HCT116 (cell line): ENCODE measurements around the gene MCEE. TPM values are rescaled to one million over a fixed set of nuclear protein-coding genes. Genes with fewer than 3 reads are reported as not detected.

Experiments used
- ATAC-seq: fragments of 200-7000 bp; cut with Tn5 transposase; 2 replicates; pipeline ENCODE4 v1.9.1; 2020; ENCODE audit warnings: mild to moderate bottlenecking, moderate library complexity
- BruUV-seq: library from RNA; stranded (reverse); fragments of 400-500 nt; replicated peaks from 2 replicates; lab custom pipeline; 2021; lab: Mats Ljungman, UMichigan
- CTCF ChIA-PET: fragments of 300-600 bp; sonication (Branson Sonifier 250); formaldehyde crosslinking; loops from one replicate; lab custom pipeline; 2021; ENCODE audit warnings: antibody characterized with exemption; lab: Charles Lee
- POLR2A ChIA-PET: fragments of 300-600, 350-600 bp; sonication (Branson Sonifier 250); formaldehyde crosslinking; loops from one replicate; lab custom pipeline; 2021; ENCODE audit warnings: antibody characterized with exemption; lab: Charles Lee
- RAD21 ChIA-PET, 2 experiments: fragments of 300-600 bp; sonication (Branson Sonifier 250); formaldehyde crosslinking; loops; one replicate each; lab custom pipeline; 2023; ENCODE audit warnings: low total read pairs in 2 of 2; ENCODE audit not compliant: uncharacterized antibody in 2 of 2, unreplicated experiment in 2 of 2, low non-redundant PET in 1 of 2; lab: Charles Lee
- DNase-seq: peaks from one replicate; pipeline ENCODE4 v3.0.0-alpha.2; 2010; ENCODE audit warnings: low read depth, low spot score
- H2AFZ ChIP-seq: fragments of 200-600 bp; shearing (Covaris generic), sonication (generic); 2 replicates; pipeline ENCODE4 v1.6.1; 2017; ENCODE audit warnings: low read depth, mixed run types, mixed read lengths, antibody characterized with exemption, low read length; ENCODE audit not compliant: poor library complexity, severe bottlenecking
- H3K27ac ChIP-seq: 2 replicates; pipeline ENCODE4 v1.5.1; 2012; ENCODE audit warnings: low read depth, low read length
- H3K27me3 ChIP-seq: fragments of 200-600 bp; sonication (generic); 2 replicates; pipeline ENCODE4 v1.6.1; 2016; ENCODE audit warnings: mixed run types, low read length, mixed read lengths; ENCODE audit not compliant: insufficient read depth
- H3K36me3 ChIP-seq, 2 experiments: fragments of 200-500 bp in 1 of 2; fragments of 200-600 bp in 1 of 2; sonication (Bioruptor generic) in 1 of 2; sonication (generic) in 1 of 2; 2 replicates each; pipeline versions ENCODE4 v1.5.1 to v1.6.1; 2014 to 2016; ENCODE audit warnings: low read length in 2 of 2, inconsistent platforms in 1 of 2, mixed read lengths in 1 of 2, mixed run types in 1 of 2; ENCODE audit not compliant: insufficient read depth in 2 of 2, control insufficient read depth in 1 of 2
- H3K4me1 ChIP-seq, 2 experiments: fragments of 200-600 bp in 1 of 2; sonication (generic) in 1 of 2; 2 replicates each; pipeline versions ENCODE4 v1.5.1 to v1.6.1; 2012 to 2017; ENCODE audit warnings: low read length in 2 of 2, inconsistent platforms in 1 of 2, mild to moderate bottlenecking in 1 of 2, mixed read lengths in 1 of 2, mixed run types in 1 of 2, moderate library complexity in 1 of 2; ENCODE audit not compliant: insufficient read depth in 2 of 2, control insufficient read depth in 1 of 2
- H3K4me2 ChIP-seq: fragments of 200-600 bp; sonication (generic); 2 replicates; pipeline ENCODE4 v1.6.1; 2017; ENCODE audit warnings: mixed run types, low read length, mixed read lengths
- H3K4me3 ChIP-seq, 2 experiments: fragments of 200-600 bp in 1 of 2; sonication (generic) in 1 of 2; replicated peaks in 1 of 2; 2 replicates each; pipeline ENCODE4 v1.5.1; 2011 to 2016; ENCODE audit warnings: low read length in 2 of 2, control low read depth in 1 of 2, low read depth in 1 of 2, mild to moderate bottlenecking in 1 of 2, mixed read lengths in 1 of 2, mixed run types in 1 of 2
- H3K79me2 ChIP-seq: fragments of 200-600 bp; sonication (generic); 2 replicates; pipeline ENCODE4 v1.6.1; 2017; ENCODE audit warnings: mild to moderate bottlenecking, mixed run types, low read length, moderate library complexity, mixed read lengths; ENCODE audit not compliant: insufficient read depth
- H3K9ac ChIP-seq: fragments of 200-600 bp; sonication (generic); 2 replicates; pipeline ENCODE4 v1.6.1; 2016; ENCODE audit warnings: low read length, mixed read lengths
- H3K9me2 ChIP-seq: fragments of 200-600 bp; sonication (generic), shearing (Covaris generic); 2 replicates; pipeline ENCODE4 v1.6.1; 2017; ENCODE audit warnings: mixed run types, mild to moderate bottlenecking, moderate library complexity; ENCODE audit not compliant: insufficient read depth
- H3K9me3 ChIP-seq, 2 experiments: fragments of 200-500 bp in 1 of 2; fragments of 200-600 bp in 1 of 2; sonication (Bioruptor generic) in 1 of 2; sonication (generic) in 1 of 2; 2 replicates each; pipeline ENCODE4 v1.6.1; 2014 to 2017; ENCODE audit warnings: low read length in 2 of 2, mixed read lengths in 2 of 2, inconsistent platforms in 1 of 2, low read depth in 1 of 2, mild to moderate bottlenecking in 1 of 2, mixed run types in 1 of 2, moderate library complexity in 1 of 2; ENCODE audit not compliant: control insufficient read depth in 1 of 2, insufficient read depth in 1 of 2
- H4K20me1 ChIP-seq: fragments of 200-600 bp; sonication (generic), shearing (Covaris generic); 2 replicates; pipeline ENCODE4 v1.6.1; 2017; ENCODE audit warnings: mixed run types, mild to moderate bottlenecking, moderate library complexity; ENCODE audit not compliant: insufficient read depth
- CBX3 ChIP-seq: IDR thresholded peaks from 2 replicates; pipeline ENCODE4 v1.6.1; 2012; ENCODE audit warnings: low read depth
- CEBPB ChIP-seq: IDR thresholded peaks from 2 replicates; pipeline ENCODE4 v1.6.1; 2012; ENCODE audit warnings: low read depth
- CTCF ChIP-seq, 3 experiments: fragments of 200-600 bp in 1 of 3; sonication (generic) in 1 of 3; IDR thresholded peaks in 2 of 3; conservative IDR thresholded peaks in 1 of 3; 2 replicates each; pipeline ENCODE4 v1.5.1; 2012 to 2017; ENCODE audit warnings: low read depth in 2 of 3, low read length in 2 of 3, antibody characterized with exemption in 1 of 3, borderline replicate concordance in 1 of 3, control low read depth in 1 of 3, mild to moderate bottlenecking in 1 of 3, mixed read lengths in 1 of 3, mixed run types in 1 of 3, moderate library complexity in 1 of 3; ENCODE audit not compliant: insufficient read depth in 1 of 3
- EGR1 ChIP-seq: IDR thresholded peaks from 2 replicates; pipeline ENCODE4 v1.6.1; 2012; ENCODE audit warnings: low read depth
- ELF1 ChIP-seq: IDR thresholded peaks from 2 replicates; pipeline ENCODE4 v1.6.1; 2012; ENCODE audit warnings: low read depth, borderline replicate concordance
- EZH2 ChIP-seq: fragments of 200-600 bp; sonication (generic); IDR thresholded peaks from 2 replicates; pipeline ENCODE4 v1.6.1; 2017; ENCODE audit warnings: antibody characterized with exemption, mixed run types
- EZH2phosphoT487 ChIP-seq: fragments of 200-600 bp; IDR thresholded peaks from 2 replicates; pipeline ENCODE4 v1.6.1; 2018; ENCODE audit warnings: antibody characterized with exemption, borderline replicate concordance
- FOSL1 ChIP-seq: IDR thresholded peaks from 2 replicates; pipeline ENCODE4 v1.6.1; 2012; ENCODE audit warnings: low read depth
- JUND ChIP-seq: IDR thresholded peaks from 2 replicates; pipeline ENCODE4 v1.6.1; 2012
- MAX ChIP-seq: IDR thresholded peaks from 2 replicates; pipeline ENCODE4 v1.6.1; 2012
- RAD21 ChIP-seq: IDR thresholded peaks from 2 replicates; pipeline ENCODE4 v1.6.1; 2012; ENCODE audit warnings: low read depth, mild to moderate bottlenecking
- SIN3A ChIP-seq: IDR thresholded peaks from 2 replicates; pipeline ENCODE4 v1.6.1; 2012; ENCODE audit warnings: low read depth
- SP1 ChIP-seq: IDR thresholded peaks from 2 replicates; pipeline ENCODE4 v1.6.1; 2012; ENCODE audit warnings: low read depth
- SRF ChIP-seq: IDR thresholded peaks from 2 replicates; pipeline ENCODE4 v1.6.1; 2012; ENCODE audit warnings: low read depth
- TCF7L2 ChIP-seq: IDR thresholded peaks from 2 replicates; pipeline ENCODE4 v1.7.0; 2011; ENCODE audit warnings: borderline replicate concordance, inconsistent platforms; ENCODE audit not compliant: insufficient read depth, insufficient read length; ENCODE audit errors: extremely low read depth
- YY1 ChIP-seq: IDR thresholded peaks from 2 replicates; pipeline ENCODE4 v1.6.1; 2011; ENCODE audit warnings: low read length, low read depth, moderate library complexity, mild to moderate bottlenecking; ENCODE audit not compliant: insufficient replicate concordance; ENCODE audit errors: extremely low read depth
- ZBTB33 ChIP-seq: IDR thresholded peaks from 2 replicates; pipeline ENCODE4 v1.6.1; 2011; ENCODE audit warnings: mild to moderate bottlenecking, low read length, moderate library complexity; ENCODE audit not compliant: insufficient replicate concordance; ENCODE audit errors: extremely low read depth
- ZFX ChIP-seq: fragments of 450-650 bp; IDR thresholded peaks from 2 replicates; pipeline ENCODE4 v1.6.1; 2017
- intact Hi-C: fragments of 100-400 bp; cut with micrococcal nuclease; formaldehyde crosslinking; loops from 2 replicates; pipeline ENCODE4 v1.10.0; 2022
- total RNA-seq: library from RNA; stranded (reverse); gene quantifications from one replicate; pipeline ENCODE4 v1.2.1, GENCODE V29; 2021; ENCODE audit not compliant: unreplicated experiment

Gene MCEE
- total RNA-seq, 1 experiment from 2014 or later: 9.0 TPM

- TF ChIP-seq ZBTB33 (no peak), FOSL1 (no peak), SRF (no peak), ELF1 (no peak), EZH2phosphoT487 (no peak), CBX3 (no peak), TCF7L2 (no peak)
- TF ChIP-seq, all 23 proteins: peak for 0
Measured at GRCh38 chr2:71121479-71121878, 8.6 kb downstream of the MCEE start (continued).

GRCh38 chr2:71120195-71120594 is 9.8 kb downstream of the MCEE start:
- intact Hi-C loops: no loop called here
- CTCF ChIA-PET: no interaction called here
- Histone ChIP-seq H4K20me1 (no peaks in the 10 kb centered on the region), H3K4me3 (no peak overlapping the region), H3K9me2 (no peaks in the 10 kb centered on the region), H3K9me3 (no peaks in the 10 kb centered on the region), H2AFZ (no peak overlapping the region), H3K4me1 (no peaks in the 10 kb centered on the region), H3K79me2 (no peaks in the 10 kb centered on the region), H3K36me3 (0 out of 4 replicates have a peak, but pooled peaks cover 0 to 4% of the 10 kb centered on the region in 2 experiments), H3K27ac (no peak overlapping the region)
- POLR2A ChIA-PET: no interaction called here
- ATAC-seq (no peak), DNase-seq (no peak)
- no TSS peak for BruUV-seq
- RAD21 ChIA-PET: no interaction called here
- TF ChIP-seq CTCF (IDR thresholded peaks at IDR 0.05 in 2 of 3, conservative IDR thresholded peaks at IDR 0.05 in 1 of 3; ENCODE audit: borderline replicate concordance in 1 of 3, insufficient read depth in 1 of 3, low read depth in 2 of 3, low read length in 2 of 3): no peak
- TF ChIP-seq TCF7L2: no peak
- no peak for TF ChIP-seq EZH2
- TF ChIP-seq SIN3A: no peak
- TF ChIP-seq RAD21: no peak
- no peak for TF ChIP-seq JUND
- TF ChIP-seq EGR1: no peak
- TF ChIP-seq FOSL1: no peak
- TF ChIP-seq CEBPB: no peak
- TF ChIP-seq SP1: no peak
- TF ChIP-seq MAX: no peak
- no peak for TF ChIP-seq ZFX
- no peak for TF ChIP-seq YY1
- TF ChIP-seq, all 23 proteins: peak for 0
- Histone ChIP-seq H3K9ac (no peak overlapping the region), H3K27me3 (no peaks in the 10 kb centered on the region), H3K4me2 (no peak overlapping the region)
